WTC11 (cell line): ENCODE measurements around the gene SIAH3.

ENCODE experiments used
- NR2C2 ChIP-seq: sonication (generic); formaldehyde crosslinking; IDR thresholded peaks from 2 replicates; pipeline ENCODE4 v1.8.0; 2022; ENCODE audit warnings: mild to moderate bottlenecking, missing genetic modification reagents
- TF ChIP-seq, protein P1 (sequence below): sonication (generic); formaldehyde crosslinking; IDR thresholded peaks from 2 replicates; pipeline ENCODE4 v1.8.1; 2022; ENCODE audit warnings: low read depth, missing genetic modification reagents, borderline replicate concordance
- TF ChIP-seq, protein P2 (sequence below): sonication (generic); formaldehyde crosslinking; IDR thresholded peaks from 2 replicates; pipeline ENCODE4 v1.8.0; 2023; ENCODE audit warnings: mild to moderate bottlenecking, missing genetic modification reagents

DNA sequence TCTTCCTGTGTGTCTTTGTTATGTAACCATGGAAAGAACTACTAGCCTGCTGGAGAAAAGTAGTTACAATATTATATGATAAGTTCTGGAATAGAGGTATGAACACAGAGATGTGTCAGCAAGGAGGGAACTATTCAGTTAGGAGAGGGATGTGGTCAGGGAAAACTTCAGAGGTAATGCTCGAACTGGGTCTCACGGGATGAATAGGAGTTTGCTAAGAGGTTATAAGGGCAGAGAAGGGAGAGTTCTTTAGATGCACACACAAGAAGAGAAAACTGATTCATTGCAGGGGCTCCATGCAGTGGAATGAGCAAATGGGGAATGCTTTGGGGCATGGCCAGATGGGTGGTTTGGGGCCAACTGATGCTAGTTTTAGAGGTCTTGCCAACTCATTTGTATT is 46.0 kb upstream of the SIAH3 start:
- TF ChIP-seq, protein P1, sequence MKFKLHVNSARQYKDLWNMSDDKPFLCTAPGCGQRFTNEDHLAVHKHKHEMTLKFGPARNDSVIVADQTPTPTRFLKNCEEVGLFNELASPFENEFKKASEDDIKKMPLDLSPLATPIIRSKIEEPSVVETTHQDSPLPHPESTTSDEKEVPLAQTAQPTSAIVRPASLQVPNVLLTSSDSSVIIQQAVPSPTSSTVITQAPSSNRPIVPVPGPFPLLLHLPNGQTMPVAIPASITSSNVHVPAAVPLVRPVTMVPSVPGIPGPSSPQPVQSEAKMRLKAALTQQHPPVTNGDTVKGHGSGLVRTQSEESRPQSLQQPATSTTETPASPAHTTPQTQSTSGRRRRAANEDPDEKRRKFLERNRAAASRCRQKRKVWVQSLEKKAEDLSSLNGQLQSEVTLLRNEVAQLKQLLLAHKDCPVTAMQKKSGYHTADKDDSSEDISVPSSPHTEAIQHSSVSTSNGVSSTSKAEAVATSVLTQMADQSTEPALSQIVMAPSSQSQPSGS (CRISPR knock-in tag): no peak
- TF ChIP-seq NR2C2: no peak
- TF ChIP-seq, protein P2, sequence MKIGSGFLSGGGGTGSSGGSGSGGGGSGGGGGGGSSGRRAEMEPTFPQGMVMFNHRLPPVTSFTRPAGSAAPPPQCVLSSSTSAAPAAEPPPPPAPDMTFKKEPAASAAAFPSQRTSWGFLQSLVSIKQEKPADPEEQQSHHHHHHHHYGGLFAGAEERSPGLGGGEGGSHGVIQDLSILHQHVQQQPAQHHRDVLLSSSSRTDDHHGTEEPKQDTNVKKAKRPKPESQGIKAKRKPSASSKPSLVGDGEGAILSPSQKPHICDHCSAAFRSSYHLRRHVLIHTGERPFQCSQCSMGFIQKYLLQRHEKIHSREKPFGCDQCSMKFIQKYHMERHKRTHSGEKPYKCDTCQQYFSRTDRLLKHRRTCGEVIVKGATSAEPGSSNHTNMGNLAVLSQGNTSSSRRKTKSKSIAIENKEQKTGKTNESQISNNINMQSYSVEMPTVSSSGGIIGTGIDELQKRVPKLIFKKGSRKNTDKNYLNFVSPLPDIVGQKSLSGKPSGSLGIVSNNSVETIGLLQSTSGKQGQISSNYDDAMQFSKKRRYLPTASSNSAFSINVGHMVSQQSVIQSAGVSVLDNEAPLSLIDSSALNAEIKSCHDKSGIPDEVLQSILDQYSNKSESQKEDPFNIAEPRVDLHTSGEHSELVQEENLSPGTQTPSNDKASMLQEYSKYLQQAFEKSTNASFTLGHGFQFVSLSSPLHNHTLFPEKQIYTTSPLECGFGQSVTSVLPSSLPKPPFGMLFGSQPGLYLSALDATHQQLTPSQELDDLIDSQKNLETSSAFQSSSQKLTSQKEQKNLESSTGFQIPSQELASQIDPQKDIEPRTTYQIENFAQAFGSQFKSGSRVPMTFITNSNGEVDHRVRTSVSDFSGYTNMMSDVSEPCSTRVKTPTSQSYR (CRISPR knock-in tag): no peak
